WTC11 (cell line): ENCODE results near the gene CTBP1. TPM values are rescaled to one million over a fixed set of nuclear protein-coding genes. Genes with fewer than 3 reads are reported as not detected.

Source experiments
- ATAC-seq: fragments of 200-7000 bp; cut with Tn5 transposase; 2 replicates; pipeline ENCODE4 v1.10.0; 2021; ENCODE audit warnings: mild to moderate bottlenecking, moderate library complexity
- CTCF ChIA-PET: fragments of 300-600 bp; sonication (Branson Sonifier 250); formaldehyde crosslinking; loops from one replicate; lab custom pipeline; 2021; ENCODE audit warnings: antibody characterized with exemption; lab: Charles Lee
- POLR2A ChIA-PET: fragments of 350-600 bp; sonication (Branson Sonifier 250); formaldehyde crosslinking; loops from one replicate; lab custom pipeline; 2021; ENCODE audit warnings: antibody characterized with exemption; lab: Charles Lee
- DNase-seq: peaks from one replicate; pipeline ENCODE4 v3.0.0; 2021; ENCODE audit warnings: low spot score
- H3K27ac Mint-ChIP-seq: 2 replicates; pipeline ENCODE4 v1.8.0; 2021; ENCODE audit warnings: mixed read lengths
- H3K27me3 Mint-ChIP-seq: 2 replicates; pipeline ENCODE4 v1.8.0; 2021; ENCODE audit warnings: low read depth, mild to moderate bottlenecking, moderate library complexity, mixed read lengths
- H3K36me3 Mint-ChIP-seq: 2 replicates; pipeline ENCODE4 v1.8.0; 2021; ENCODE audit warnings: mixed read lengths
- H3K4me1 Mint-ChIP-seq: 2 replicates; pipeline ENCODE4 v1.8.0; 2022; ENCODE audit warnings: mixed read lengths
- H3K4me3 Mint-ChIP-seq: 2 replicates; pipeline ENCODE4 v1.8.0; 2021; ENCODE audit warnings: mild to moderate bottlenecking, moderate library complexity, mixed read lengths
- H3K9me3 Mint-ChIP-seq: 2 replicates; pipeline ENCODE4 v1.8.0; 2021; ENCODE audit warnings: mixed read lengths
- CREM ChIP-seq: sonication (generic); formaldehyde crosslinking; IDR thresholded peaks from 2 replicates; pipeline ENCODE4 v1.8.1; 2022; ENCODE audit warnings: mild to moderate bottlenecking, missing genetic modification reagents, moderate library complexity
- ERG ChIP-seq: fragments of 250-450 bp; sonication (Bioruptor Pico); IDR thresholded peaks from 2 replicates; pipeline ENCODE4 v1.8.0; 2021; ENCODE audit warnings: mild to moderate bottlenecking
- FOXJ3 ChIP-seq: sonication (generic); formaldehyde crosslinking; IDR thresholded peaks from 2 replicates; pipeline ENCODE4 v1.9.0; 2021; ENCODE audit warnings: missing genetic modification reagents, mild to moderate bottlenecking, borderline replicate concordance
- GABPB1 ChIP-seq: sonication (generic); formaldehyde crosslinking; IDR thresholded peaks from 2 replicates; pipeline ENCODE4 v1.8.1; 2023; ENCODE audit warnings: mild to moderate bottlenecking, missing genetic modification reagents
- JAZF1 ChIP-seq: fragments of 250-450 bp; sonication (Bioruptor Pico); IDR thresholded peaks from 2 replicates; pipeline ENCODE4 v1.9.0; 2021; ENCODE audit warnings: moderate library complexity, mild to moderate bottlenecking, inconsistent platforms
- NFE2L1 ChIP-seq: sonication (generic); formaldehyde crosslinking; IDR thresholded peaks from 2 replicates; pipeline ENCODE4 v1.8.1; 2023; ENCODE audit warnings: missing genetic modification reagents
- PREB ChIP-seq: sonication (generic); formaldehyde crosslinking; IDR thresholded peaks from 2 replicates; pipeline ENCODE4 v1.8.1; 2022; ENCODE audit warnings: mild to moderate bottlenecking, missing genetic modification reagents, moderate library complexity, borderline replicate concordance
- RELA ChIP-seq: sonication (generic); formaldehyde crosslinking; IDR thresholded peaks from 2 replicates; pipeline ENCODE4 v1.8.1; 2022; ENCODE audit warnings: missing genetic modification reagents, mild to moderate bottlenecking, borderline replicate concordance
- SMAD3 ChIP-seq: sonication (generic); formaldehyde crosslinking; IDR thresholded peaks from 2 replicates; pipeline ENCODE4 v1.8.0; 2022; ENCODE audit warnings: missing genetic modification reagents, mild to moderate bottlenecking, borderline replicate concordance
- TCF7 ChIP-seq: sonication (generic); formaldehyde crosslinking; IDR thresholded peaks from 2 replicates; pipeline ENCODE4 v1.8.0; 2022; ENCODE audit warnings: mild to moderate bottlenecking, low read depth, missing genetic modification reagents, moderate library complexity
- total RNA-seq: library from RNA; stranded (reverse); gene quantifications from 3 replicates; pipeline ENCODE4 v1.2.3, GENCODE V29; 2021
- TF ChIP-seq, protein P1 (sequence below): sonication (generic); formaldehyde crosslinking; IDR thresholded peaks from 2 replicates; pipeline ENCODE4 v1.8.1; 2022; ENCODE audit warnings: mild to moderate bottlenecking, moderate library complexity, missing genetic modification reagents
- TF ChIP-seq, protein P2 (sequence below): fragments of 250-450 bp; sonication (Bioruptor Pico); IDR thresholded peaks from 2 replicates; pipeline ENCODE4 v1.9.0; 2021; ENCODE audit warnings: mild to moderate bottlenecking
- TF ChIP-seq, protein P3 (sequence below): fragments of 200-600 bp; IDR thresholded peaks from 2 replicates; pipeline ENCODE4 v1.8.0; 2022; ENCODE audit warnings: antibody characterized with exemption

CTBP1 gene
- total RNA-seq, 1 experiment from 2014 or later: 143 TPM

- no peaks in the 10 kb centered on the region for H3K27me3 Mint-ChIP-seq
- no peak for DNase-seq
- ChIA-PET POLR2A (no interaction called here), CTCF (no interaction called here)
- no peak overlapping the region for H3K4me3 Mint-ChIP-seq
- ATAC-seq: no peak
- TF ChIP-seq TCF7 (CRISPR knock-in tag) (no peak), CREM (no peak), RELA (CRISPR knock-in tag) (no peak)
- no peak overlapping the region for H3K27ac Mint-ChIP-seq
- H3K36me3 Mint-ChIP-seq: peaks cover 5% of the 10 kb centered on the region; the same call in 1 of the 2 replicates
- no peaks in the 10 kb centered on the region for H3K9me3 Mint-ChIP-seq
- no peaks in the 10 kb centered on the region for H3K4me1 Mint-ChIP-seq
Measured at GRCh38 chr4:1210241-1210841, 38.6 kb downstream of the CTBP1 start.

- ATAC-seq (no peak), DNase-seq (no peak)
- Mint-ChIP-seq H3K36me3 (peaks cover 2% of the 10 kb centered on the region; the same call in 1 of the 2 replicates), H3K27ac (no peak overlapping the region), H3K27me3 (no peaks in the 10 kb centered on the region), H3K4me3 (no peak overlapping the region), H3K9me3 (no peaks in the 10 kb centered on the region), H3K4me1 (no peaks in the 10 kb centered on the region)
- ChIA-PET CTCF (no interaction called here), POLR2A (no interaction called here)
- no peak for TF ChIP-seq PREB (CRISPR knock-in tag)
- TF ChIP-seq ERG (CRISPR knock-in tag): no peak
- TF ChIP-seq GABPB1: no peak
- TF ChIP-seq, protein P1, sequence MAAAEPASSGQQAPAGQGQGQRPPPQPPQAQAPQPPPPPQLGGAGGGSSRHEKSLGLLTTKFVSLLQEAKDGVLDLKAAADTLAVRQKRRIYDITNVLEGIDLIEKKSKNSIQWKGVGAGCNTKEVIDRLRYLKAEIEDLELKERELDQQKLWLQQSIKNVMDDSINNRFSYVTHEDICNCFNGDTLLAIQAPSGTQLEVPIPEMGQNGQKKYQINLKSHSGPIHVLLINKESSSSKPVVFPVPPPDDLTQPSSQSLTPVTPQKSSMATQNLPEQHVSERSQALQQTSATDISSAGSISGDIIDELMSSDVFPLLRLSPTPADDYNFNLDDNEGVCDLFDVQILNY (CRISPR knock-in tag): no peak
- TF ChIP-seq JAZF1 (CRISPR knock-in tag): no peak
- TF ChIP-seq SMAD3: no peak
- TF ChIP-seq, protein P2, sequence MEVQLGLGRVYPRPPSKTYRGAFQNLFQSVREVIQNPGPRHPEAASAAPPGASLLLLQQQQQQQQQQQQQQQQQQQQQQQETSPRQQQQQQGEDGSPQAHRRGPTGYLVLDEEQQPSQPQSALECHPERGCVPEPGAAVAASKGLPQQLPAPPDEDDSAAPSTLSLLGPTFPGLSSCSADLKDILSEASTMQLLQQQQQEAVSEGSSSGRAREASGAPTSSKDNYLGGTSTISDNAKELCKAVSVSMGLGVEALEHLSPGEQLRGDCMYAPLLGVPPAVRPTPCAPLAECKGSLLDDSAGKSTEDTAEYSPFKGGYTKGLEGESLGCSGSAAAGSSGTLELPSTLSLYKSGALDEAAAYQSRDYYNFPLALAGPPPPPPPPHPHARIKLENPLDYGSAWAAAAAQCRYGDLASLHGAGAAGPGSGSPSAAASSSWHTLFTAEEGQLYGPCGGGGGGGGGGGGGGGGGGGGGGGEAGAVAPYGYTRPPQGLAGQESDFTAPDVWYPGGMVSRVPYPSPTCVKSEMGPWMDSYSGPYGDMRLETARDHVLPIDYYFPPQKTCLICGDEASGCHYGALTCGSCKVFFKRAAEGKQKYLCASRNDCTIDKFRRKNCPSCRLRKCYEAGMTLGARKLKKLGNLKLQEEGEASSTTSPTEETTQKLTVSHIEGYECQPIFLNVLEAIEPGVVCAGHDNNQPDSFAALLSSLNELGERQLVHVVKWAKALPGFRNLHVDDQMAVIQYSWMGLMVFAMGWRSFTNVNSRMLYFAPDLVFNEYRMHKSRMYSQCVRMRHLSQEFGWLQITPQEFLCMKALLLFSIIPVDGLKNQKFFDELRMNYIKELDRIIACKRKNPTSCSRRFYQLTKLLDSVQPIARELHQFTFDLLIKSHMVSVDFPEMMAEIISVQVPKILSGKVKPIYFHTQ (CRISPR knock-in tag): no peak
- TF ChIP-seq, protein P3, sequence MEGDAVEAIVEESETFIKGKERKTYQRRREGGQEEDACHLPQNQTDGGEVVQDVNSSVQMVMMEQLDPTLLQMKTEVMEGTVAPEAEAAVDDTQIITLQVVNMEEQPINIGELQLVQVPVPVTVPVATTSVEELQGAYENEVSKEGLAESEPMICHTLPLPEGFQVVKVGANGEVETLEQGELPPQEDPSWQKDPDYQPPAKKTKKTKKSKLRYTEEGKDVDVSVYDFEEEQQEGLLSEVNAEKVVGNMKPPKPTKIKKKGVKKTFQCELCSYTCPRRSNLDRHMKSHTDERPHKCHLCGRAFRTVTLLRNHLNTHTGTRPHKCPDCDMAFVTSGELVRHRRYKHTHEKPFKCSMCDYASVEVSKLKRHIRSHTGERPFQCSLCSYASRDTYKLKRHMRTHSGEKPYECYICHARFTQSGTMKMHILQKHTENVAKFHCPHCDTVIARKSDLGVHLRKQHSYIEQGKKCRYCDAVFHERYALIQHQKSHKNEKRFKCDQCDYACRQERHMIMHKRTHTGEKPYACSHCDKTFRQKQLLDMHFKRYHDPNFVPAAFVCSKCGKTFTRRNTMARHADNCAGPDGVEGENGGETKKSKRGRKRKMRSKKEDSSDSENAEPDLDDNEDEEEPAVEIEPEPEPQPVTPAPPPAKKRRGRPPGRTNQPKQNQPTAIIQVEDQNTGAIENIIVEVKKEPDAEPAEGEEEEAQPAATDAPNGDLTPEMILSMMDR: no peak
- TF ChIP-seq NFE2L1 (CRISPR knock-in tag): no peak
- TF ChIP-seq FOXJ3 (CRISPR knock-in tag): no peak
Measured at GRCh38 chr4:1209821-1210220, 39.1 kb downstream of the CTBP1 start.
